ENCODE data around the gene CAPN14.

DNA sequence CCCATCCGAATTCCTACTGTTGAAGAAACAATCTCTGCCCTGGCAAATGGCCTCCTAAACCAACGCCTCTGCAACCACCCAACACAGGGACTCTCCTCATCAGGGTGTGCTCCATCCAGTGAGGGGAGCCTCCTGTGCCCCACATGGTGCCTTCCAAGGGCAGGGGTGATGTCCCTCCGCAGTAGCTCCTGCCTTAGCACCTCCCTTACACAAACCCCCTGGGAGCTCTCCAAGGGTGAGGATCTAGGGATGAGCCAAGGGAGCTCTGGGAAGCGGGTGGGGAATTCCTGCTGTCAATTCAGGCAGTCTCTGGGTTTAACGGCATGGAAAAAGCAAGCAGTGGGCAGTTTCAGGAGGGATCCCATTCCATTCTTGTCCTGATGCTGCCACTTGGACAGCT lies 82.8 kb downstream of the CAPN14 start:
- TF ChIP-seq POLR2AphosphoS5 (IDR thresholded peaks at IDR 0.05; ENCODE audit: low read depth) (no peak), SPI1 (IDR thresholded peaks at IDR 0.05; ENCODE audit: borderline replicate concordance, low read depth) (no peak)
- TF ChIP-seq, protein P1, sequence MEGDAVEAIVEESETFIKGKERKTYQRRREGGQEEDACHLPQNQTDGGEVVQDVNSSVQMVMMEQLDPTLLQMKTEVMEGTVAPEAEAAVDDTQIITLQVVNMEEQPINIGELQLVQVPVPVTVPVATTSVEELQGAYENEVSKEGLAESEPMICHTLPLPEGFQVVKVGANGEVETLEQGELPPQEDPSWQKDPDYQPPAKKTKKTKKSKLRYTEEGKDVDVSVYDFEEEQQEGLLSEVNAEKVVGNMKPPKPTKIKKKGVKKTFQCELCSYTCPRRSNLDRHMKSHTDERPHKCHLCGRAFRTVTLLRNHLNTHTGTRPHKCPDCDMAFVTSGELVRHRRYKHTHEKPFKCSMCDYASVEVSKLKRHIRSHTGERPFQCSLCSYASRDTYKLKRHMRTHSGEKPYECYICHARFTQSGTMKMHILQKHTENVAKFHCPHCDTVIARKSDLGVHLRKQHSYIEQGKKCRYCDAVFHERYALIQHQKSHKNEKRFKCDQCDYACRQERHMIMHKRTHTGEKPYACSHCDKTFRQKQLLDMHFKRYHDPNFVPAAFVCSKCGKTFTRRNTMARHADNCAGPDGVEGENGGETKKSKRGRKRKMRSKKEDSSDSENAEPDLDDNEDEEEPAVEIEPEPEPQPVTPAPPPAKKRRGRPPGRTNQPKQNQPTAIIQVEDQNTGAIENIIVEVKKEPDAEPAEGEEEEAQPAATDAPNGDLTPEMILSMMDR (IDR thresholded peaks at IDR 0.05; ENCODE audit: insufficient read depth, low read length): no peak
